ENCODE data around the gene RBM41. TPM values are rescaled to one million over a fixed set of nuclear protein-coding genes. Genes with fewer than 3 reads are reported as not detected.

Gene RBM41
- total RNA-seq, 1 experiment from 2014 or later, result 22.0 TPM

GRCh38 chrX:107135965-107136307 is 17.3 kb upstream of the RBM41 start (continued):
- no peak for TF ChIP-seq IRF1 (CRISPR knock-in tag; IDR thresholded peaks at IDR 0.05)

- Mint-ChIP-seq H3K4me1 (no peaks in the 10 kb centered on the region), H3K27ac (no peak overlapping the region), H3K9me3 (no peaks in the 10 kb centered on the region), H3K27me3 (ENCODE audit: low read depth) (no peaks in the 10 kb centered on the region), H3K36me3 (no peaks in the 10 kb centered on the region), H3K4me3 (no peak overlapping the region)
- ChIA-PET CTCF (no interaction called here), POLR2A (no interaction called here)
- DNase-seq (ENCODE audit: low spot score) (no peak), ATAC-seq (no peak)
- TF ChIP-seq ATF6 (CRISPR knock-in tag; IDR thresholded peaks at IDR 0.05), result no peak
- TF ChIP-seq FOXP1 (CRISPR knock-in tag; IDR thresholded peaks at IDR 0.05; ENCODE audit: borderline replicate concordance), result no peak
Observed at GRCh38 chrX:107135049-107135964, 16.7 kb upstream of the RBM41 start.

- ChIA-PET POLR2A (no interaction called here), CTCF (no interaction called here)
- ATAC-seq (no peak), DNase-seq (ENCODE audit: low spot score) (no peak)
- H3K27ac Mint-ChIP-seq, result no peak overlapping the region
- no peaks in the 10 kb centered on the region for H3K36me3 Mint-ChIP-seq
- no peak overlapping the region for H3K4me3 Mint-ChIP-seq
- no peaks in the 10 kb centered on the region for H3K27me3 Mint-ChIP-seq (ENCODE audit: low read depth)
- no peaks in the 10 kb centered on the region for H3K4me1 Mint-ChIP-seq
- H3K9me3 Mint-ChIP-seq, result no peaks in the 10 kb centered on the region
- no peak for TF ChIP-seq ZNF232 (CRISPR knock-in tag; IDR thresholded peaks at IDR 0.05)
- no peak for TF ChIP-seq SMAD3 (CRISPR knock-in tag; IDR thresholded peaks at IDR 0.05; ENCODE audit: borderline replicate concordance)
- no peak for TF ChIP-seq TP53 (CRISPR knock-in tag; IDR thresholded peaks at IDR 0.05)
- TF ChIP-seq GABPB1 (CRISPR knock-in tag; IDR thresholded peaks at IDR 0.05), result no peak
- TF ChIP-seq AFF4 (CRISPR knock-in tag; IDR thresholded peaks at IDR 0.05; ENCODE audit: borderline replicate concordance), result no peak
Observed at GRCh38 chrX:107123750-107124149, 5.1 kb upstream of the RBM41 start.

- DNase-seq (ENCODE audit: low spot score) (no peak), ATAC-seq (no peak)
- Mint-ChIP-seq H3K36me3 (peaks cover 23% of the 10 kb centered on the region), H3K27me3 (ENCODE audit: low read depth) (no peaks in the 10 kb centered on the region), H3K4me3 (no peak overlapping the region), H3K4me1 (peaks cover 8% of the 10 kb centered on the region), H3K9me3 (no peaks in the 10 kb centered on the region), H3K27ac (no peak overlapping the region)
- no peak for TF ChIP-seq AFF4 (CRISPR knock-in tag; IDR thresholded peaks at IDR 0.05; ENCODE audit: borderline replicate concordance)
- no peak for TF ChIP-seq NFYB (CRISPR knock-in tag; conservative IDR thresholded peaks at IDR 0.05; ENCODE audit: low read depth)
- no peak for TF ChIP-seq NR2C2 (CRISPR knock-in tag; IDR thresholded peaks at IDR 0.05)
- TF ChIP-seq JUN (CRISPR knock-in tag; IDR thresholded peaks at IDR 0.05), result no peak
- TF ChIP-seq ZNF263 (CRISPR knock-in tag; IDR thresholded peaks at IDR 0.05; ENCODE audit: low read depth), result no peak
- no peak for TF ChIP-seq GRHL2 (CRISPR knock-in tag; IDR thresholded peaks at IDR 0.05; ENCODE audit: insufficient replicate concordance, severe bottlenecking)
- TF ChIP-seq NR3C1 (CRISPR knock-in tag; conservative IDR thresholded peaks at IDR 0.05; ENCODE audit: low read depth), result no peak
- TF ChIP-seq NR1H2 (CRISPR knock-in tag; IDR thresholded peaks at IDR 0.05), result no peak
- TF ChIP-seq KAT7 (CRISPR knock-in tag; IDR thresholded peaks at IDR 0.05; ENCODE audit: borderline replicate concordance), result no peak
- TF ChIP-seq OVOL2 (CRISPR knock-in tag; IDR thresholded peaks at IDR 0.05; ENCODE audit: borderline replicate concordance), result no peak
- TF ChIP-seq ERG (CRISPR knock-in tag; IDR thresholded peaks at IDR 0.05), result no peak
- ChIA-PET POLR2A (no interaction called here), CTCF (interaction anchor here (0.6 to 1.2 kb wide), 3 partner anchors 153 to 536 kb away, joined by 3 to 4 read pairs (median 4); no protein-coding TSS in a partner anchor)
Observed at GRCh38 chrX:107119283-107119682, 661 bp upstream of the RBM41 start.

Data from WTC11 (cell line).